Gastrocnemius medialis (tissue), 4 donors: ENCODE data around the gene SNAP47. TPM values are rescaled to one million over a fixed set of nuclear protein-coding genes. Genes with fewer than 3 reads are reported as not detected.

Source experiments
- ATAC-seq, 2 donors: fragments of 150-250 bp; one replicate each; pipeline ENCODE4 v1.9.1; 2016
- DNase-seq, 2 donors: peaks; one replicate each; pipeline ENCODE4 v3.0.0-alpha.2; 2019
- H3K27ac ChIP-seq, 4 donors: fragments of 200-600 bp; sonication (generic); 1 replicate in 1 of 4; 2 replicates in 3 of 4; pipeline ENCODE4 v1.5.1; 2016 to 2018; ENCODE audit warnings: mild to moderate bottlenecking in 2 of 4, moderate library complexity in 1 of 4
- H3K27me3 ChIP-seq, 3 donors: fragments of 200-600 bp; sonication (generic) in 2 of 3; 1 replicate in 1 of 3; 2 replicates in 2 of 3; pipeline versions ENCODE4 v1.5.1 to v1.6.0; 2016 to 2019; ENCODE audit warnings: mild to moderate bottlenecking in 1 of 3, moderate library complexity in 1 of 3
- H3K36me3 ChIP-seq, 2 donors: fragments of 200-600 bp; sonication (generic) in 1 of 2; one replicate each; pipeline ENCODE4 v1.5.1; 2017 to 2018
- H3K4me1 ChIP-seq, 2 donors: fragments of 200-600 bp; sonication (generic) in 1 of 2; one replicate each; pipeline ENCODE4 v1.5.1; 2016 to 2017; ENCODE audit warnings: mild to moderate bottlenecking in 2 of 2
- H3K4me3 ChIP-seq, 4 donors: fragments of 200-600 bp; sonication (generic) in 3 of 4; 1 replicate in 1 of 4; 2 replicates in 3 of 4; pipeline ENCODE4 v1.5.1; 2016 to 2019; ENCODE audit warnings: mild to moderate bottlenecking in 2 of 4
- H3K9me3 ChIP-seq, 3 donors: fragments of 200-600 bp; sonication (generic) in 2 of 3; 1 replicate in 1 of 3; 2 replicates in 2 of 3; pipeline ENCODE4 v1.5.1; 2016 to 2019
- POLR2A ChIP-seq, 2 donors: fragments of 450-650 bp; IDR thresholded peaks; one replicate each; pipeline ENCODE4 v1.6.1; 2017; ENCODE audit warnings: antibody characterized with exemption in 2 of 2, mild to moderate bottlenecking in 2 of 2, moderate library complexity in 2 of 2
- in situ Hi-C, 4 donors: fragments of 200-750 bp; cut with MboI; loops; one replicate each; pipeline versions ENCODE4 v1.15.0 to v1.8.0; 2017; ENCODE audit warnings: low sequenced_read_pairs in 4 of 4
- intact Hi-C: fragments of 100-400 bp; cut with DNase I; formaldehyde crosslinking; loops from one replicate; pipeline ENCODE4 v1.15.1; 2023; ENCODE audit warnings: low total_unique reads
- total RNA-seq, 4 donors: library from RNA; depleted of rRNA; stranded (reverse); fragments of >200 nt; gene quantifications; one replicate each; pipeline versions ENCODE4 v1.1.0 to v1.2.3, GENCODE V29; 2016
- TF ChIP-seq, protein P1 (sequence below), 5 experiments: fragments of 450-650 bp in 3 of 5; fragments of 200-600 bp in 2 of 5; sonication (generic) in 2 of 5; IDR thresholded peaks in 4 of 5; conservative IDR thresholded peaks in 1 of 5; 1 replicate in 4 of 5; 2 replicates in 1 of 5; pipeline ENCODE4 v1.5.1; 2016 to 2019; ENCODE audit warnings: antibody characterized with exemption in 5 of 5, mild to moderate bottlenecking in 3 of 5, moderate library complexity in 3 of 5

Gene SNAP47
- total RNA-seq, 4 donors from 2014 or later, result 30.2 to 42.7 (median 37.9) TPM

DNA sequence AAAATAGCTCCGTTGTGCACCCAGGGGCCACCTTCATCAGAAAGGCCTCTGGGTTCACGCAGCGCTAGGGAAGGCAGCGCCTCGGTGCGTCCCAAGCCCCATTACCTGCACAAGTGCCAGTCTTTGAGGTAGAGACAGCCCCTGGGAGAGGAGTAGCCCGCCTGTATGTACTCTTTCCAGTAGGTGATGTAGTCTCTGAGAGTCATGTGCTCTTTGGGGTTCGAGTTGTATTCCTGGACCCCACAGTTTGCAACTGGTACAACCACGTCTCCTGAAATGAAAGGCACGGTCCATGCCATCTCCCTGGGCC is 734 bp upstream of the SNAP47 start:
- peaks cover 23 to 29% of the 10 kb centered on the region in 2 donors for H3K4me1 ChIP-seq
- in situ Hi-C loops, result no loop called here
- H3K9me3 ChIP-seq, result no peaks in the 10 kb centered on the region
- intact Hi-C loops, result loop anchor here (2.0 kb wide), 1 partner anchor 22 kb away; no protein-coding TSS in a partner anchor
- ATAC-seq, result peak in 1 of 2 donors; percentile 4
- DNase-seq, result no peak
- no peak for TF ChIP-seq POLR2A (IDR thresholded peaks at IDR 0.05)
- TF ChIP-seq, protein P1, sequence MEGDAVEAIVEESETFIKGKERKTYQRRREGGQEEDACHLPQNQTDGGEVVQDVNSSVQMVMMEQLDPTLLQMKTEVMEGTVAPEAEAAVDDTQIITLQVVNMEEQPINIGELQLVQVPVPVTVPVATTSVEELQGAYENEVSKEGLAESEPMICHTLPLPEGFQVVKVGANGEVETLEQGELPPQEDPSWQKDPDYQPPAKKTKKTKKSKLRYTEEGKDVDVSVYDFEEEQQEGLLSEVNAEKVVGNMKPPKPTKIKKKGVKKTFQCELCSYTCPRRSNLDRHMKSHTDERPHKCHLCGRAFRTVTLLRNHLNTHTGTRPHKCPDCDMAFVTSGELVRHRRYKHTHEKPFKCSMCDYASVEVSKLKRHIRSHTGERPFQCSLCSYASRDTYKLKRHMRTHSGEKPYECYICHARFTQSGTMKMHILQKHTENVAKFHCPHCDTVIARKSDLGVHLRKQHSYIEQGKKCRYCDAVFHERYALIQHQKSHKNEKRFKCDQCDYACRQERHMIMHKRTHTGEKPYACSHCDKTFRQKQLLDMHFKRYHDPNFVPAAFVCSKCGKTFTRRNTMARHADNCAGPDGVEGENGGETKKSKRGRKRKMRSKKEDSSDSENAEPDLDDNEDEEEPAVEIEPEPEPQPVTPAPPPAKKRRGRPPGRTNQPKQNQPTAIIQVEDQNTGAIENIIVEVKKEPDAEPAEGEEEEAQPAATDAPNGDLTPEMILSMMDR (IDR thresholded peaks at IDR 0.05 in 4 of 5, conservative IDR thresholded peaks at IDR 0.05 in 1 of 5), result no peak
- peaks cover 0 to 27% of the 10 kb centered on the region in 2 donors for H3K36me3 ChIP-seq
- no peaks in the 10 kb centered on the region for H3K27me3 ChIP-seq
- peak overlapping the region; percentile 90 to 97 (median 94) for H3K27ac ChIP-seq
- peak overlapping the region; percentile 88 to 99 (median 98) for H3K4me3 ChIP-seq

DNA sequence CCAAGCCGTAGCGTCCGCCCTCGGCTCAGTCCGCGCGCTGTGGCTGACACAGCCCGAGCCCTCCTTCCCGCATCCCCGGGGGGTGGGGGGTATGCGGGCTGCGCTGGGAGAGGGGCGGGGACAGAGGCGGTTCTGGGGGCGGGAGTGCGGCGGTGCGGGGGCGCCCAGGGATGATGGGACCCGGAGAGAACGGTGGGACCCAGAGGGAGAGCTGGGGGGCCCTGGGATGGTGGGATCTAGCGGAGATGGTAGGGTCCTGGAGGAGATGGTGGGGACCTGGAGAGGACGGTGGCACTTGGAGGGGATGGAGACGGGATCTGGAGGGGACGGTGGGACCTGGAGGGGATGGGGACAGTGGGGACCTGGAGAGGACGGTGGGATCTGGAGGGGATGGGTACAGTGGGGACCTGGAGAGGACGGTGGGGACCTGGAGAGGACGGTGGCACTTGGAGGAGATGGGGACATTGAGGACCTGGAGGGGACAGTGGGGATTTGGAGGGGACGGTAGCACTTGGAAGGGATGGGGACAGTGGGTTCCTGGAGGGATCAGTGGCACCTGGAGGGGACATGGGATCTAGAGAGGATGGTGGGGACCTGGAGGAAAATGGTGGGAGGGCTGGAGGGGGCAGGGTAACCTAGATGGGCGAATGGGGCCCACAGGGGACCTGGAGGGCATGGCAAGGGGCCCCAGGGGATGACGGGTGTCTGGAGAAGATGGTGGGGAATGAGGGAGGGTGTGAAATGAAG is 477 bp downstream of the SNAP47 start:
- Histone ChIP-seq H3K4me1 (peaks cover 23 to 24% of the 10 kb centered on the region in 2 donors), H3K36me3 (peaks cover 0 to 27% of the 10 kb centered on the region in 2 donors), H3K27me3 (no peaks in the 10 kb centered on the region), H3K27ac (peak overlapping the region; percentile 90 to 97 (median 94)), H3K9me3 (no peaks in the 10 kb centered on the region), H3K4me3 (peak overlapping the region; percentile 88 to 99 (median 98))
- TF ChIP-seq, protein P1 (IDR thresholded peaks at IDR 0.05 in 4 of 5, conservative IDR thresholded peaks at IDR 0.05 in 1 of 5), result no peak
- no peak for TF ChIP-seq POLR2A (IDR thresholded peaks at IDR 0.05)
- ATAC-seq, result peak in 1 of 2 donors; percentile 2
- intact Hi-C loops (loop anchor here (2.0 to 5.0 kb wide), 2 partner anchors 21 to 173 kb away; partner anchors contain the start of gene ZNF678), in situ Hi-C loops (no loop called here)
- no peak for DNase-seq

DNA sequence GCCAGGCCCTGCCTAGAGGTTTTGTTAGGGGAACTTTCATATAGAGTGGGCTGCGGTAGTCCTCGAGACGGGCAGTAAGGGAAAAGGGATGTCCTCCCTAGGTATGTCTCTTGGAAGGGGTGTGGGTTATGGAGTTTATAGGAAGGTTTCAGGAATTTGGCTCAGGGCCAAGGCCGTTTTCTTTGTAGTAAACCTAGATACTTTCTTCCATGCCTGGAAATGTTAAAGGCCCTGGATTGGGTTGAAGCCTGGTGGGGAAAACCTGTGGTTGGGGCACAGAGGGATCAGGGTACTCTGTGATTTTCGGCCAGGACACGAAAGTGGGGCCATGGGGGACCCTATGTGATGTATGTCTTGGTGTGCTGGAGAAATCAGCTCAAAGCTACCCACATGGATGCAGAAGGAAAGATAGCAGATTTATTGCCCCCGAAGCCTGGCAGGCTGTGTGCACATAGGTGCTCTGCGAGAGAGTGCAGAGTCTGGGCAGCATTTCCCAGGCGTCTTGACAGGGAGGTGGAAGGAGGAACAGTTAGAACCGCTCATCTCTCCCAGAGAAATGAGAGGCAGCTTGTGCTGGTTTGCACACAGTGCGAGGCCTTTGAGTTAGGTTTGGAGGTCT is 1.7 kb downstream of the SNAP47 start:
- peaks cover 0 to 18% of the 10 kb centered on the region in 2 donors for H3K36me3 ChIP-seq
- in situ Hi-C loops, result no loop called here
- H3K4me1 ChIP-seq, result peaks cover 23 to 24% of the 10 kb centered on the region in 2 donors
- no peak for ATAC-seq
- no peak for TF ChIP-seq POLR2A (IDR thresholded peaks at IDR 0.05)
- TF ChIP-seq, protein P1 (IDR thresholded peaks at IDR 0.05 in 4 of 5, conservative IDR thresholded peaks at IDR 0.05 in 1 of 5), result no peak
- DNase-seq, result no peak
- intact Hi-C loops, result loop anchor here (5.0 kb wide), 1 partner anchor 175 kb away; the partner anchor contains the start of gene ZNF678
- H3K4me3 ChIP-seq, result no peak overlapping the region
- no peak overlapping the region for H3K27ac ChIP-seq
- H3K27me3 ChIP-seq, result no peaks in the 10 kb centered on the region
- no peaks in the 10 kb centered on the region for H3K9me3 ChIP-seq

DNA sequence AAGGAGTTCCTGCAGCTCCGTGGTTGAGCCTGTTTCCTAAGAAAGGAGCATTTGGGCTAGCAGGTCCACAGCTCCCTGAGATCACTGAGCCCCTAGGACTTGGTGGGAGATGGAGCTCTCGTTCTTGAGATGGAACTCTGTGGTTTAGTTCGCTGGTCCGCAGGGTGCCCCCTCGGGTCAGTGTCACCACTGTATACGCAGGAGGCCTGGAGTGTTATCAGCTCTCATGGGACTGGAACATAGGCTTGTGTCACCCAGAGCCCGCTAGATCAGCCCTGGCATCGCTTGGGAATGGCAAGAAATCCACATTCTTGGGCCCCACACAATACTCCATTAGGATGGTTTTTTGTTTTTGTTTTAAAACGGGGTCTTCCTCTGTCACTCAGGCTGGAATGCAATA is 3.6 kb downstream of the SNAP47 start:
- no peak for ATAC-seq
- in situ Hi-C loops, result no loop called here

More for the DNA sequence above, 3.6 kb downstream of the SNAP47 start:
- H3K4me1 ChIP-seq, result peaks cover 21% of the 10 kb centered on the region in 2 donors
- H3K27me3 ChIP-seq, result no peaks in the 10 kb centered on the region
- no peak overlapping the region for H3K4me3 ChIP-seq
- no peak for DNase-seq
- TF ChIP-seq POLR2A (IDR thresholded peaks at IDR 0.05), result no peak
- TF ChIP-seq, protein P1 (IDR thresholded peaks at IDR 0.05 in 4 of 5, conservative IDR thresholded peaks at IDR 0.05 in 1 of 5), result no peak
- intact Hi-C loops, result loop anchor here (5.0 kb wide), 1 partner anchor 177 kb away; the partner anchor contains the start of gene ZNF678
- no peak overlapping the region for H3K27ac ChIP-seq
- no peaks in the 10 kb centered on the region for H3K9me3 ChIP-seq
- H3K36me3 ChIP-seq, result no peaks in the 10 kb centered on the region
